Erythroblast (primary cell): Measurements from ENCODE around the gene UPF1.

Experiments
- DNase-seq, 2 experiments: peaks; one replicate each; lab custom pipeline; 2025; lab: John Stamatoyannopoulos, UW
- GATA1 ChIP-seq: IDR thresholded peaks from 2 replicates; pipeline ENCODE4 v1.6.1; 2011; ENCODE audit warnings: low read depth, mild to moderate bottlenecking, control low read depth, low read length, moderate library complexity
- POLR2A ChIP-seq: IDR thresholded peaks from 2 replicates; pipeline ENCODE4 v1.6.1; 2011; ENCODE audit warnings: mild to moderate bottlenecking, low read length

Gene UPF1

GRCh38 chr19:18793144-18794028, 38.4 kb upstream of the UPF1 start:
- no peak for DNase-seq
- TF ChIP-seq POLR2A (no peak), GATA1 (no peak)

- TF ChIP-seq POLR2A (no peak), GATA1 (no peak)
Measured at GRCh38 chr19:18794029-18794313, 37.8 kb upstream of the UPF1 start.

GRCh38 chr19:18794692-18795091, 37.1 kb upstream of the UPF1 start:
- TF ChIP-seq GATA1 (no peak), POLR2A (no peak)
- no peak for DNase-seq

More at GRCh38 chr19:18794029-18794313, 37.8 kb upstream of the UPF1 start:
- no peak for DNase-seq

- TF ChIP-seq POLR2A (no peak), GATA1 (no peak)
- no peak for DNase-seq
Measured at GRCh38 chr19:18795540-18795939, 36.2 kb upstream of the UPF1 start.

GRCh38 chr19:18796239-18796638, 35.5 kb upstream of the UPF1 start:
- TF ChIP-seq POLR2A (no peak), GATA1 (no peak)

GRCh38 chr19:18798384-18799352, 33.1 kb upstream of the UPF1 start:
- DNase-seq: no peak
- no peak for TF ChIP-seq GATA1

More at GRCh38 chr19:18796239-18796638, 35.5 kb upstream of the UPF1 start:
- no peak for DNase-seq

GRCh38 chr19:18799389-18799970, 32.3 kb upstream of the UPF1 start:
- TF ChIP-seq POLR2A (no peak), GATA1 (no peak)
- no peak for DNase-seq

- TF ChIP-seq POLR2A: no peak
- no peak for TF ChIP-seq GATA1
Measured at GRCh38 chr19:18800079-18800478, 31.7 kb upstream of the UPF1 start.

GRCh38 chr19:18800636-18801035, 31.1 kb upstream of the UPF1 start:
- DNase-seq: no peak
- TF ChIP-seq POLR2A: no peak
- no peak for TF ChIP-seq GATA1

More at GRCh38 chr19:18800079-18800478, 31.7 kb upstream of the UPF1 start:
- DNase-seq: no peak

GRCh38 chr19:18802354-18802753, 29.4 kb upstream of the UPF1 start:
- no peak for DNase-seq
- TF ChIP-seq GATA1: no peak
- TF ChIP-seq POLR2A: no peak

- DNase-seq: no peak
- TF ChIP-seq POLR2A: no peak
- no peak for TF ChIP-seq GATA1
Measured at GRCh38 chr19:18803550-18804138, 28.1 kb upstream of the UPF1 start.

GRCh38 chr19:18804139-18804601, 27.6 kb upstream of the UPF1 start:
- no peak for TF ChIP-seq POLR2A
- no peak for TF ChIP-seq GATA1
- no peak for DNase-seq

GRCh38 chr19:18804643-18805042, 27.1 kb upstream of the UPF1 start:
- DNase-seq: no peak
- TF ChIP-seq POLR2A: no peak
